HFF-Myc (cell line): Measurements from ENCODE around the gene VMO1.
A peak's percentile ranks its signal among the peaks of the same experiment; 100 is the strongest.

Experiments used
- DNase-seq: peaks from one replicate; pipeline ENCODE4 v3.0.0-alpha.2; 2011; ENCODE audit warnings: low read depth; ENCODE audit errors: extremely low read depth
- H3K4me3 ChIP-seq: replicated peaks from 2 replicates; pipeline ENCODE4 v1.5.1; 2011; ENCODE audit warnings: low read depth, mild to moderate bottlenecking, control low read depth, low read length
- TF ChIP-seq, protein P1 (sequence below): IDR thresholded peaks from 2 replicates; pipeline ENCODE4 v1.5.1; 2012; ENCODE audit warnings: mild to moderate bottlenecking, low read depth, low read length, control low read depth; ENCODE audit errors: missing control alignments

The VMO1 gene

DNA sequence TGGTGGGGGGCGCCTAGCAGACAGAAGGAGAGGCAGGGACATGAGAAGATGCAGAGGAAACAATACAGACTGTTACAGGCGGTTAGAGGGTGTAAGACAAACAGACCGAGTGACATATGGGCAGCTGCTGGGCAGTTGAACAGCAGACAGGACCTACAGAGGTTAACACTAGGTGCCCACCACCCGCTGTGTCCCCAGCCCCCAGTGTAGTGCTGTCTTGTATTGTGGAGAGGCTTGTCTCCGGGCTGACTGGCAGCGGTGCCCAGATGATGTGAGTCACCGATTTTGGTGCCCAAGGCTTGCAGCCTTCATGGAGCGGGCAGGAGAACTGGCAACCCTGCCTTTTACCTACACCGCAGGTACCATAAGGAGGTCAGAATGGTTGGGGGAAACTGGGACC lies 44.0 kb downstream of the VMO1 start:
- no peak for DNase-seq
- TF ChIP-seq, protein P1, sequence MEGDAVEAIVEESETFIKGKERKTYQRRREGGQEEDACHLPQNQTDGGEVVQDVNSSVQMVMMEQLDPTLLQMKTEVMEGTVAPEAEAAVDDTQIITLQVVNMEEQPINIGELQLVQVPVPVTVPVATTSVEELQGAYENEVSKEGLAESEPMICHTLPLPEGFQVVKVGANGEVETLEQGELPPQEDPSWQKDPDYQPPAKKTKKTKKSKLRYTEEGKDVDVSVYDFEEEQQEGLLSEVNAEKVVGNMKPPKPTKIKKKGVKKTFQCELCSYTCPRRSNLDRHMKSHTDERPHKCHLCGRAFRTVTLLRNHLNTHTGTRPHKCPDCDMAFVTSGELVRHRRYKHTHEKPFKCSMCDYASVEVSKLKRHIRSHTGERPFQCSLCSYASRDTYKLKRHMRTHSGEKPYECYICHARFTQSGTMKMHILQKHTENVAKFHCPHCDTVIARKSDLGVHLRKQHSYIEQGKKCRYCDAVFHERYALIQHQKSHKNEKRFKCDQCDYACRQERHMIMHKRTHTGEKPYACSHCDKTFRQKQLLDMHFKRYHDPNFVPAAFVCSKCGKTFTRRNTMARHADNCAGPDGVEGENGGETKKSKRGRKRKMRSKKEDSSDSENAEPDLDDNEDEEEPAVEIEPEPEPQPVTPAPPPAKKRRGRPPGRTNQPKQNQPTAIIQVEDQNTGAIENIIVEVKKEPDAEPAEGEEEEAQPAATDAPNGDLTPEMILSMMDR: no peak
- H3K4me3 ChIP-seq: no peak overlapping the region

DNA sequence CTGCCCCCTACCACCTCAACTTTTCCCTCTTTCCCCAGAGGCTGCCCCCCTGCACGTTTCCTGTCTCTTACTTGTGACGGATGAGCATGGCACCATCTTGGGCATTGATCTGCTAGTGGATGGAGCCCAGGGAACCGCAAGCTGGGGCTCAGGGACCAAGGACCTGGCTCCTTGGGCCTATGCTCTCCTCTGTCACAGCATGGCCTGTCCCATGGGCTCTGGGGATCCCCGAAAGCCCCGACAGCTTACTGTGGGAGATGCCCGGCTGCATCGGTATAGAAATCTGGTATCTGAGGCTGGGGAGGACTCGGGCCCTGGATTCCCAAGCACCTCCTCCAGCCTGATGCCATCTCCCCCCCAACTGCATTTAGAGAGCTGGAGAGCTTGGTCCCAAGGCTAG lies 44.6 kb downstream of the VMO1 start:
- TF ChIP-seq, protein P1: no peak
- no peak overlapping the region for H3K4me3 ChIP-seq
- no peak for DNase-seq

DNA sequence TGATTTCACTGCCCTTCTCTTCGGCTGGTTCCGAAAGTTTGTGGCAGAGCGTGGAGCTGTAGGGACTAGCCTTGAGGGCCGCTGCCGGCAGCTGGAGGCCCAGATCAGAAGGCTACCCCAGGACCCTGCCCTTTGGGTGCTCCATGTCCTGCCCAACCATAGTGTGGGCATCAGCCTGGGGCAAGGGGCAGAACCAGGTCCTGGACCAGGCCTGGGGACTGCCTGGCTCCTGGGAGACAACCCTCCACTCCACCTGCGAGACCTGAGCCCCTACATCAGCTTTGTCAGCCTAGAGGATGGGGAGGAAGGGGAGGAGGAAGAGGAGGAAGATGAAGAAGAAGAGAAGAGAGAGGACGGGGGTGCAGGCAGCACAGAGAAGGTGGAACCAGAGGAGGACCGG lies 45.6 kb downstream of the VMO1 start:
- TF ChIP-seq, protein P1: no peak
- no peak overlapping the region for H3K4me3 ChIP-seq
- no peak for DNase-seq

DNA sequence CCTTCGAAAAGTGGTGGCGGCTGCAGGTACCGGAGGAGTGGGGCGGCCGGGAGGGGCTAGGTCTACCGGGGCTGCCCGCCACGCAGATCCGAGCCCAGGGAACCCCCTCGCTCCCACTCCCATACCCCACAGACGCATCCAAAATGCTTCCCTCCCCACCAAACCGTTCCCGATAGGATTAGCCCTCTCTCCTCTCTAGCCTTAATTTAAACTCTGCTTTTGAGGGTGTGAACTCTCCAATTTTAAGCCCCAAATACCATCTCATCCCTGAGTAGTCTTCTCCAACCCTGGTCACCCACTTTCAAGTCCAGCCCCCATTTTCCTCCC lies 46.2 kb downstream of the VMO1 start:
- TF ChIP-seq, protein P1: no peak
- no peak overlapping the region; the same call in 1 of the 2 replicates for H3K4me3 ChIP-seq
- no peak for DNase-seq

DNA sequence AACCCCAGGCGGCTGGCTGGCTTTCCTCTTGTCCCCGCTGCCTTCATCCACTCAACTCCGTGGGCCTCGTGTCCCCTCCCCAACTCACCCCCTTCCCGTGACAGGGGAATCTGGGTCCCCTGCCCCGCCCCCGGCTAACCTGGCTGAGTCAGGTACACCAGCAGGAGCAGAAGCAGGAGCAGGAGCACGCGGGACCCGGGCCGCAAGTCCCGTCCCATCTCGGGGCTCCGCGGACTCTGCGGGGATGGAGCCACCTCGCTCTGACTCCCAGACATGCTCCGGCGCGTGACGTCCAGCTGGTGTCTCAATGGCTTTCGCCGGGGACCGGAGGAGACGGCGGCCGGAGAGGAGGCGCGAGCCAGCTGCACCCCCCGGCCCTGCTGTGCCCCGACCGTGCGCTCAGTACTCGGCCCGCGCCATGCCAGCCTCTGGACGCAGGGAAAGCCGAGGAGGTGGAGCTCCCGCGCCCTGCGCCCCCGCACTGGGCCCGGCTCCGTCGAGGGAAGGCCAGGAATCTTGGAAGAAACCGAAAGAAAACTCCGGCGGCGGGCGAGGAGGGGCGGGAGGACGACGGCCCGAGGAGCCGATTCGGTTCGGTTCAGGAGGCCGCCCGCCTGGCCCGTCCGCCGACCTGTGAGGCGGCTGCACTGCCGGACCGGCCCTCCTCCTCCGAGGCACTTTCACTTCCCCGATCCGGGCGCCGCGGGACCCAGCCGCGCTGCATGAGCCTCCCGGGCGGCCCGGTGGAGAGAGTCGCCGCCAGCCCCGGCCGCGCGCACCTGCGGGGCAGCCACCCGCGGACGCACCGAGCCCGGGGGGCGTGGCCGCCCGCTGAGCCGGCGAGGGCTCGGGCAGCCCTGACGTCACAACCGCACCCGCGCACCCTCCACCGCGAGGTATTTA lies 46.8 kb downstream of the VMO1 start, which contains the start of the genes CXCL16 and ZMYND15:
CXCL16 (minus strand) TSS at position 807 of the 903 bp plus-strand sequence; CDS start at position 218, 589 bp downstream.
ZMYND15 (plus strand) TSS at position 712 of the 903 bp plus-strand sequence. CDS start 716 bp downstream, outside the sequence.
- TF ChIP-seq, protein P1: no peak
- DNase-seq: no peak

DNA sequence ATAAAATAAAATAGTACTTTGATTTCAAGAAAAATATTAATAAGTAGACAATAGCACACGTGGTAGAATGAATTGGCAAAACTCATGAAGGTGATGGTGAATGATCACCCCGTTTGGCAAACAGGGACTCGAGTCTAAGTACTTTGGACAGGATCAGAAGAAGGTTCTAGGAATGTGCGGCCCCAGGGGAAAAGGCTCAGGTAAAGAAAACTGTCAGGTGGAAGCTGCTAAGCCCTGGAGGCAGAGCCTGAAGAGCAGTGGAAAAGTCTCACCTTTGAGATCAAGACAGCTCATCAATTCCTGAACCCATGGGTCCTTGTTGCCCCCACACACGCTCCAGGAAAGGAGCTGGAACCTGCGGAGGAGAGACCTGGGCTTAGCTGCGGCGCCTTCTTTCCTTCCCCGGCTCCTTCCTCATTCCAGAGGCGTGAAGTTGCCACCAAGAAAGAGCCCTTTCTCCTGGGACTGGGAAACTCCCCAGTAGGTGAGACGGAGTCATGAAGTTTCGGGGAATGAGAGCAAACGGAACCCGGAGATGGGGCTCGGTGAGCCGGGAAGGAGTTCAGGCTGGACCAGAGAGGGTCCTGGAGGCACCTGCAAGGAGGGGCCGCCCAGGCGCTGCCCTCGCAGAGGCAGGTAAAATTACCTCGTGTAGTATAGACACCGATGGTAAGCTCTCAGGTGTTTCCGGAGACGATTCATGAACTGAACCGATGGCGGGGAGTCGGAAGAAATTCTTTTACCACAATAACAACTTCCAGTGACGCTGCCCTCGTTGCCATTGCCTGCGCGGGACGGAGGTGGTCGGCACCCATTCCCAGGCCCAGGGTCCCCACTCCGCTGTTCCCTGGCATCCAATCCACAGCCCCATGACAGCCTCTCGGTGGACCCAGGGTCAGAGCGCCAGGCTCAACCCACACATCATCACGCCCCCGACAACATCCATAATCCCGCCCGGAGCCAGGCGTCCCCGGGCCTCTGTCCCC lies 47.7 kb downstream of the VMO1 start:
- peak overlapping the region; percentile 59 for H3K4me3 ChIP-seq
- no peak for DNase-seq
- TF ChIP-seq, protein P1: no peak

More for the DNA sequence above, 46.8 kb downstream of the VMO1 start, which contains the start of the genes CXCL16 and ZMYND15:
- peak within 1 kb of the TSS; percentile 59 for H3K4me3 ChIP-seq
